ENCODE measurements around the gene NTHL1.

DNA sequence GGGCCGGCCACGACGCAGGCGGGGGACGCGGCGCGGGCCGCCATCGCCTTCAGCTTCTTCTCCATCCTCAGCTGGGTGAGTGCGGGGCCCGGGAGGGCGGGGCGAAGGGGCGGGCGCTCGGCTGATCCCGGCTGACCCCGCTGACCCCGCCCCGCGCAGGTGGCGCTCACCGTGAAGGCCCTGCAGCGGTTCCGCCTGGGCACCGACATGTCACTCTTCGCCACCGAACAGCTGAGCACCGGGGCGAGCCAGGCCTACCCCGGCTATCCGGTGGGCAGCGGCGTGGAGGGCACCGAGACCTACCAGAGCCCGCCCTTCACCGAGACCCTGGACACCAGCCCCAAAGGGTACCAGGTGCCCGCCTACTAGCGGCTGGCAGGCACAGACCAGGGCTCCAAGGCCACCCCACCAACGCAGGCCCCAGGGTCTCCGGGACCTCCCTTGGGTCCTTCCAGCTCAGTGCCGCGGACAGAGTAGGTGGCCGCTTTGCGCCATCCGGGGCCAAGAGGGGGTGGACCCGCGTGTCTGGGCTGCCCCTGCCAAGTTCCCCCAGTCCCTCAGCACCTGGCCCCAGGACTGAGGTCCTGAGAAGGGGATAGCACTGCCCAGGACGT lies 54.8 kb downstream of the NTHL1 start:
- TF ChIP-seq, protein P1, sequence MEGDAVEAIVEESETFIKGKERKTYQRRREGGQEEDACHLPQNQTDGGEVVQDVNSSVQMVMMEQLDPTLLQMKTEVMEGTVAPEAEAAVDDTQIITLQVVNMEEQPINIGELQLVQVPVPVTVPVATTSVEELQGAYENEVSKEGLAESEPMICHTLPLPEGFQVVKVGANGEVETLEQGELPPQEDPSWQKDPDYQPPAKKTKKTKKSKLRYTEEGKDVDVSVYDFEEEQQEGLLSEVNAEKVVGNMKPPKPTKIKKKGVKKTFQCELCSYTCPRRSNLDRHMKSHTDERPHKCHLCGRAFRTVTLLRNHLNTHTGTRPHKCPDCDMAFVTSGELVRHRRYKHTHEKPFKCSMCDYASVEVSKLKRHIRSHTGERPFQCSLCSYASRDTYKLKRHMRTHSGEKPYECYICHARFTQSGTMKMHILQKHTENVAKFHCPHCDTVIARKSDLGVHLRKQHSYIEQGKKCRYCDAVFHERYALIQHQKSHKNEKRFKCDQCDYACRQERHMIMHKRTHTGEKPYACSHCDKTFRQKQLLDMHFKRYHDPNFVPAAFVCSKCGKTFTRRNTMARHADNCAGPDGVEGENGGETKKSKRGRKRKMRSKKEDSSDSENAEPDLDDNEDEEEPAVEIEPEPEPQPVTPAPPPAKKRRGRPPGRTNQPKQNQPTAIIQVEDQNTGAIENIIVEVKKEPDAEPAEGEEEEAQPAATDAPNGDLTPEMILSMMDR (IDR thresholded peaks at IDR 0.05; ENCODE audit: borderline replicate concordance, extremely low read depth, low read length, poor library complexity, severe bottlenecking), result no peak
- TF ChIP-seq EZH2 (IDR thresholded peaks at IDR 0.05; ENCODE audit: borderline replicate concordance, low read depth, low read length, severe bottlenecking), result no peak

All from DND-41 (cell line).